Sigmoid colon (tissue), 7 donors: Measurements from ENCODE around the gene SRP54. TPM values are rescaled to one million over a fixed set of nuclear protein-coding genes. Genes with fewer than 3 reads are reported as not detected.

Experiments used
- DNase-seq: peaks from one replicate; pipeline ENCODE4 v3.0.0-alpha.2; 2019
- H3K27ac ChIP-seq, 4 donors: fragments of 200-600 bp; sonication (generic); one replicate each; pipeline ENCODE4 v1.5.1; 2016 to 2019; ENCODE audit warnings: mild to moderate bottlenecking in 1 of 4
- H3K27me3 ChIP-seq, 3 donors: fragments of 200-600 bp; sonication (generic); one replicate each; pipeline ENCODE4 v1.5.1; 2019; ENCODE audit warnings: mild to moderate bottlenecking in 1 of 3
- H3K36me3 ChIP-seq, 4 donors: fragments of 200-600 bp; sonication (generic); one replicate each; pipeline ENCODE4 v1.5.1; 2016 to 2019
- H3K4me1 ChIP-seq, 4 donors: fragments of 200-600 bp; sonication (generic); one replicate each; pipeline ENCODE4 v1.5.1; 2017 to 2019
- H3K4me3 ChIP-seq, 4 donors: fragments of 200-600 bp; sonication (generic); one replicate each; pipeline ENCODE4 v1.5.1; 2017 to 2019; ENCODE audit warnings: mild to moderate bottlenecking in 2 of 4, moderate library complexity in 1 of 4
- H3K9me3 ChIP-seq, 4 donors: fragments of 200-600 bp in 3 of 4; sonication (generic) in 3 of 4; one replicate each; pipeline versions ENCODE4 v1.5.1 to v1.6.1; 2013 to 2019
- CTCF ChIP-seq, 4 experiments: fragments of 450-650 bp in 3 of 4; fragments of 200-600 bp in 1 of 4; IDR thresholded peaks; one replicate each; pipeline ENCODE4 v1.5.1; 2016 to 2019; ENCODE audit warnings: antibody characterized with exemption in 4 of 4, mild to moderate bottlenecking in 3 of 4, moderate library complexity in 2 of 4
- EP300 ChIP-seq, 4 donors: sonication (generic); formaldehyde crosslinking; IDR thresholded peaks; one replicate each; pipeline ENCODE4 v1.6.1; 2017; ENCODE audit warnings: antibody characterized with exemption in 4 of 4
- POLR2A ChIP-seq, 2 donors: fragments of 450-650 bp; IDR thresholded peaks; one replicate each; pipeline ENCODE4 v1.6.1; 2016; ENCODE audit warnings: antibody characterized with exemption in 2 of 2, mild to moderate bottlenecking in 2 of 2, moderate library complexity in 2 of 2
- POLR2AphosphoS5 ChIP-seq, 4 donors: sonication (generic); formaldehyde crosslinking; IDR thresholded peaks; one replicate each; pipeline ENCODE4 v1.6.1; 2017; ENCODE audit warnings: antibody characterized with exemption in 4 of 4
- WGBS, 2 donors: extraction: QIAGEN DNeasy Blood & Tissue Kit; methylation state at CpG; one replicate each; pipeline ENCODE4 v1.1.7; 2013; 5-methylcytosine and 5-hydroxymethylcytosine counted together
- intact Hi-C: fragments of 100-400 bp; cut with DNase I; formaldehyde crosslinking; loops from one replicate; pipeline ENCODE4 v1.15.1; 2023
- polyA plus RNA-seq, 3 donors: library from polyadenylated mRNA; stranded (reverse); fragments of 200-250 nt; gene quantifications; one replicate each; pipeline ENCODE4 v1.2.3, GENCODE V29; 2013
- total RNA-seq, 4 donors: library from RNA; depleted of rRNA; stranded (reverse); fragments of >200 nt; gene quantifications; one replicate each; pipeline ENCODE4 v1.1.0, GENCODE V29; 2016
- donor health status: healthy with polysubstance abuse.
- donor health status: Bipolar disorder and iron deficiency.
- donor health status: healthy.

The SRP54 gene
- total and polyA plus RNA-seq, 7 donors = 29.9 to 36.1 (median 34.2) TPM

GRCh38 chr14:34999500-34999899 lies 16.7 kb downstream of the SRP54 start:
- intact Hi-C loops = no loop called here
- TF ChIP-seq POLR2A (IDR thresholded peaks at IDR 0.05) (no peak), CTCF (IDR thresholded peaks at IDR 0.05) (no peak), POLR2AphosphoS5 (IDR thresholded peaks at IDR 0.05) (no peak), EP300 (IDR thresholded peaks at IDR 0.05) (no peak)
- 96 to 97% methylated on average over 3 of the region's 3 CpGs for WGBS, 2 donors
- Histone ChIP-seq H3K4me1 (no peaks in the 10 kb centered on the region), H3K27ac (no peak overlapping the region), H3K4me3 (no peak overlapping the region), H3K27me3 (no peaks in the 10 kb centered on the region), H3K36me3 (peaks cover 0 to 62% (median 0%) of the 10 kb centered on the region in 4 donors), H3K9me3 (no peaks in the 10 kb centered on the region)
- DNase-seq = no peak

- no peak for TF ChIP-seq CTCF (IDR thresholded peaks at IDR 0.05)
- no peak for TF ChIP-seq EP300 (IDR thresholded peaks at IDR 0.05)
- no peak for TF ChIP-seq POLR2AphosphoS5 (IDR thresholded peaks at IDR 0.05)
- TF ChIP-seq POLR2A (IDR thresholded peaks at IDR 0.05) = no peak
- Histone ChIP-seq H3K27ac (no peak overlapping the region), H3K4me1 (no peaks in the 10 kb centered on the region), H3K36me3 (peaks cover 0 to 72% (median 0%) of the 10 kb centered on the region in 4 donors), H3K9me3 (no peaks in the 10 kb centered on the region), H3K4me3 (no peak overlapping the region), H3K27me3 (no peaks in the 10 kb centered on the region)
- DNase-seq = no peak
- 95 to 96% methylated on average over 2 of the region's 2 CpGs for WGBS, 2 donors
- intact Hi-C loops = no loop called here
These were observed 18.8 kb downstream of the SRP54 start for GRCh38 chr14:35001621-35002020.

- H3K27ac ChIP-seq = no peak overlapping the region
- no peaks in the 10 kb centered on the region for H3K27me3 ChIP-seq
- no peak for DNase-seq
- H3K9me3 ChIP-seq = no peaks in the 10 kb centered on the region
- TF ChIP-seq POLR2AphosphoS5 (IDR thresholded peaks at IDR 0.05) = no peak
- H3K36me3 ChIP-seq = peaks cover 0 to 77% (median 5%) of the 10 kb centered on the region in 4 donors
- no peak overlapping the region for H3K4me3 ChIP-seq
- 29 to 84% methylated on average over 1 of the region's 1 CpG for WGBS, 2 donors
- no peaks in the 10 kb centered on the region for H3K4me1 ChIP-seq
- intact Hi-C loops = no loop called here
These were observed 22.0 kb downstream of the SRP54 start for GRCh38 chr14:35004839-35005238.

- Histone ChIP-seq H3K36me3 (peaks cover 16 to 98% (median 25%) of the 10 kb centered on the region in 4 donors), H3K27me3 (no peaks in the 10 kb centered on the region), H3K27ac (no peak overlapping the region), H3K4me1 (no peaks in the 10 kb centered on the region), H3K9me3 (no peaks in the 10 kb centered on the region), H3K4me3 (no peak overlapping the region)
- intact Hi-C loops = no loop called here
- DNase-seq = no peak
- 97 to 100% methylated on average over 1 of the region's 1 CpG for WGBS, 2 donors
- TF ChIP-seq POLR2AphosphoS5 (IDR thresholded peaks at IDR 0.05) = no peak
- no peak for TF ChIP-seq CTCF (IDR thresholded peaks at IDR 0.05)
- TF ChIP-seq POLR2A (IDR thresholded peaks at IDR 0.05) = no peak
- TF ChIP-seq EP300 (IDR thresholded peaks at IDR 0.05) = no peak
These were observed 33.8 kb downstream of the SRP54 start for GRCh38 chr14:35016568-35016967.

- Histone ChIP-seq H3K4me3 (no peak overlapping the region), H3K27me3 (no peaks in the 10 kb centered on the region), H3K36me3 (peaks cover 9 to 98% (median 25%) of the 10 kb centered on the region in 4 donors), H3K27ac (no peak overlapping the region), H3K9me3 (no peaks in the 10 kb centered on the region), H3K4me1 (no peaks in the 10 kb centered on the region)
- WGBS, 2 donors = 86 to 88% methylated on average over 4 of the region's 4 CpGs
- intact Hi-C loops = no loop called here
- DNase-seq = no peak
- TF ChIP-seq POLR2AphosphoS5 (IDR thresholded peaks at IDR 0.05) (no peak), POLR2A (IDR thresholded peaks at IDR 0.05) (no peak), CTCF (IDR thresholded peaks at IDR 0.05) (no peak), EP300 (IDR thresholded peaks at IDR 0.05) (no peak)
These were observed 37.9 kb downstream of the SRP54 start for GRCh38 chr14:35020713-35021112.
